ENCODE data around the gene ALK.

ALK gene

GRCh38 chr2:29573612-29574011 lies 347.8 kb downstream of the ALK start:
- DNase-seq (ENCODE audit: low read depth), result no peak

DNA sequence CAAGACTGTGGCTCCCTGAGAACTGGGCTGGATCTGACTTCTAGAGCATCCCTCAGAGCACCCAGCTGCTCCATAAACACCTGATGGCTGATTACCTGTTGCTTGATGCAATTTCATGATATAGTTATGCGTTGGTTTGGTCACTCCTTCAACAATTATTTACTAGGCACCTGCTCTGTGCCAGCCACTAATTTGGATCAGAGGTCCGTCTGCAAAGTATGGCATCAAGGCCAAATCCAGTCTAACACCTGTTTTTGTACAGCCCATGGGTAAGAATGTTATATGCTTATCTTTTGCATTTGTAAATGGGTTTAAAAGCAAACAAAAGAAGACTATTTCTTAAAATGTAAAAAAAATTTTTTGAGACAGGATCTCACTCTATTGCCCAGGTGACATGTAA lies 348.2 kb downstream of the ALK start:
- DNase-seq (ENCODE audit: low read depth), result no peak

- no peak for DNase-seq (ENCODE audit: low read depth)
Observed at GRCh38 chr2:29570539-29570938, 350.8 kb downstream of the ALK start.

GRCh38 chr2:29567906-29568520 lies 353.4 kb downstream of the ALK start:
- DNase-seq (ENCODE audit: low read depth), result no peak

DNA sequence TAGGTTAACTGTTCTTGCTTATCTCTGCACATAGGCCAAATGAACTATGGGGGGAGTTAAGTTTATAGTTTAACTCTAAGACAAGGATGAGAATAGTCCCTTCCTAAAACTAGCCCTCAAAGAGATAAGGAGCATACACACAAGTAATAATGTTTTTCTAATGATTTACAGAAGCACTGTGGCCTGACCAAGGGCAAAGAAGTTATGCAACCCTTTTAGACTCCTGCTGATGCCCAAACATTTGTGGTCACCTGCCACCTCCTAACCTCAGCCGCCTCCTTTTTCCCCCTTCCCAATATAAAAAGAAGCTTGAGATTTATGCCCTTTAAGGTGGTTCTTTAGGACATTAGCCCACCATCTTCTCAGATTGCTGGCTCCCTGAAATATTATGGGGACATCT lies 357.7 kb downstream of the ALK start:
- DNase-seq (ENCODE audit: low read depth), result no peak

- DNase-seq (ENCODE audit: low read depth), result no peak
Observed at GRCh38 chr2:29562896-29563295, 358.5 kb downstream of the ALK start.

DNA sequence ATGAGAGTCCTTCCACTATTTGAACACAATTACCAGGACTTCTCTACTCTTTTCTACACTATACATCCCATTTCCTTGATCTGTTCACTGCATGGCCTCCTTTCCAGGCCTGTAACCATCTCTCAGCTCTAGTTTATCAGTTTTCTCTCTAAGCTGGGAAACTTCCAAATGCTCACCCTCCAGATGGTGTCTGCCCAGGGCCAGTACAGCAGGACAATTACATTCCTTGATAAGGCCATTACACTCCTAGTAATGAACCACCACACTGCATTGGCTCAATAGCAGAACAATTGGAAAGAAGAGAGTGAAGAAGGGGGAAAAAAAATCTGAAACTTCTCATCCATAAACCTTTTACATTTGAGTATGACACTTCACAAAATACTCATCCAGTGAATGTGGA lies 359.1 kb downstream of the ALK start:
- DNase-seq (ENCODE audit: low read depth), result no peak

- DNase-seq (ENCODE audit: low read depth), result no peak
Observed at GRCh38 chr2:29561628-29562027, 359.8 kb downstream of the ALK start.

- DNase-seq (ENCODE audit: low read depth), result no peak
Observed at GRCh38 chr2:29561181-29561580, 360.2 kb downstream of the ALK start.

GRCh38 chr2:29560566-29560965 lies 360.8 kb downstream of the ALK start:
- DNase-seq (ENCODE audit: low read depth), result no peak

DNA sequence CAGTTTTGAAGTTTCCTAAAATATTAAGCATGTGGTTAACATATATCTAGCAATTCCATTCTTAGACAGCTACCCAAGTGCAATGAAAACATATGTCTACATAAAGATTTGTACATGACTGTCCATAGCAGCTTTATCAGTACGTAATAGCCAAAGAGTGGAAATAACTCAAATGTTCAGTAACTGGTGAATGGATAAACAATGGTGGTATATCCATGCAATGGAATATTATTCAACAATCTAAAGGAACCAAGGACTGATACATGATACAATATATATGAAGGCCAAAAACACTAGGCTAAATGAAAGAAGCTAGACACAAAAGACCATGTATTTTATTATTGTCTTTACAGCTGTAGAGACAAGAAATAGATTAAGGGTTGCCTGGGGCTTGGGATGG lies 361.4 kb downstream of the ALK start:
- no peak for DNase-seq (ENCODE audit: low read depth)

- DNase-seq (ENCODE audit: low read depth), result no peak
Observed at GRCh38 chr2:29559578-29559977, 361.8 kb downstream of the ALK start.

GRCh38 chr2:29558097-29558496 lies 363.3 kb downstream of the ALK start:
- DNase-seq (ENCODE audit: low read depth), result no peak

GRCh38 chr2:29557268-29557667 lies 364.1 kb downstream of the ALK start:
- DNase-seq (ENCODE audit: low read depth), result no peak

DNA sequence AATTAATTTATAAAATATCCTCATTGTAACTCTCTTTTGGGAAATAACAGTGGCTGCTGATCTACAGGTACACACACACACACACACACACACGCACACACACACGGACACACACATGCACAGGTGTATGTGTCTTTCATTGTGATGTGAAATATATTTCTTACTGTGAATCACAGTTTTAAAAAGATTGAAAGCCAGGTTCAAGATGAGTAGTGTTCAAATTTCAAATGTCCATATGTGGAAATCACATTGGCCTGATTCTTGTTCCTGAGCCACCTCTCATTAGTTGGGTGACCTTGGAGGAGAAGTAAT lies 372.4 kb downstream of the ALK start:
- DNase-seq (ENCODE audit: low read depth), result no peak

DNA sequence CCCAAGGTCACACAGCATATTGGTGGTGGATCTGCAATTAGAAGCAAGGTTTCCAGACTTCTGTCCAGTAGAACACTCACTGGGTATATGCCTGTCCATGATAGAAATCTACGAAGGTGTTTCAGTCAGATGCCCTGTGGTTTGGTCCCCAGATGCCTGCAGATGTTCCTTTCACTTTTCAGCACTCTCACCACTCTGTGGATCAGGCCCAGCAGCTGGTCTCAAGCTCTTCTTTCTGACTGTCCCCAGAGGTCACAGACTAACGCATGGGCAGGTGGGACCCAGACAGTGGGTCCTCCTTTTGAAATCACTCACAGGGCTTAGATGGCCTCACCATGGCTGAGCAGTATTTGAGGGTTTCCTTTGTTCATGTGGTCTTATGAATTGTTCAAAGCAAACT lies 376.5 kb downstream of the ALK start:
- DNase-seq (ENCODE audit: low read depth), result no peak

DNA sequence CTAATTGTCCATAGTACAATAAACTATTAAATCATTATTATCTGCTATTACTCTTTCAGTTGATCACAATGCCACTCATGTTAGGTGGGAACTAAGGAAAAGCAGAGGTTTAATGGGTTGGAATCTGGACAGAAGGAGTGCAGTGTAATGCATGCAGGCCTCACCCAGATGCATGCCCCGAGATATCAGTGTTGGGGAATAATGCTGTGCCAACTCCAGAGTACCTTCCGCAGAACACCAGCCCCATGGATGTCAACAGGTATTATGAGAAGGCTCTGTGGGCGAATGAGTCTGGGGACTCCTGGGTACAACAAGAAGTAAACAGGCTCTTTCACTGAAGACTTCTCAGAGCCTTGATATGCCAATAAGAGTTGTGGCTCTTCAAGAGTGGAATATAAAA lies 377.4 kb downstream of the ALK start:
- DNase-seq (ENCODE audit: low read depth), result no peak

DNA sequence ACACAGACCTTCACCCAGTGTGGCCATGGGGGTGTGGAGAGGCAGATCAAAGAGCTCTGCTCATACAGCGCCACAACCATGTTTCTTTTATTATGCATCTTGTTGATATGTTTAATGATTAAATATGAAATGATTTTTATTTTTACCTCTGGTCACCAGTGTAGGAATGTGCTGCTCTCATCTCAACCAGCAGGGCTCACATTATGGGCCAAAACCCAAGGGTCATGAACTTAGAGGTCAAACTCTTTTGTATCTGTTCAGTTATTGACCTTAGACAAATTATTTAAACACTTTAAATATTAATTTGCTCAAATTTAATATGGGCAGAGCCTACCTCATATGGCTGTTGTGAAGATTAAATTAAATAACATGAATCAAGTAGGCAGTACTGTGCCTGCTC lies 386.2 kb downstream of the ALK start:
- DNase-seq (ENCODE audit: low read depth), result no peak

DNA sequence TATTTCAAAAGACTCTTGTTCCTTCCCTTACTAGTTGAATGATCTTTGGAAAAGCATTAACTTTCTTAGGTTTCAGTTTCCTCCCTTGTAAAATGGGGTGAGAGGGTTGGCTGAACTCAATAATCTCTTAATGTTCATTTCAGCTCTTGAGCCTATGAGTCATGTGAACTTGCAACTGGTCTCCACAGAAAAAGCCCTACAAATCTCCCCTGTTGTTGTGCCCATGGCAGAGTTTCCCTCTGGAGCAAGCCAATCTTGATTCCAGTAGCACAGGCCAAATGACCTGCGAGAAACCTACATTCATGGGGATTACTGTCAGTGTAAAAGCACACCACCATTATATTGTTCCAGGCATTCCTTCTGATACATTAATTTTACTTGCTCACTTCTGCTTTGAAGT lies 388.9 kb downstream of the ALK start:
- DNase-seq (ENCODE audit: low read depth), result no peak

- DNase-seq (ENCODE audit: low read depth), result no peak
Observed at GRCh38 chr2:29531626-29532025, 389.8 kb downstream of the ALK start.

GRCh38 chr2:29530281-29530680 lies 391.1 kb downstream of the ALK start:
- DNase-seq (ENCODE audit: low read depth), result no peak

DNA sequence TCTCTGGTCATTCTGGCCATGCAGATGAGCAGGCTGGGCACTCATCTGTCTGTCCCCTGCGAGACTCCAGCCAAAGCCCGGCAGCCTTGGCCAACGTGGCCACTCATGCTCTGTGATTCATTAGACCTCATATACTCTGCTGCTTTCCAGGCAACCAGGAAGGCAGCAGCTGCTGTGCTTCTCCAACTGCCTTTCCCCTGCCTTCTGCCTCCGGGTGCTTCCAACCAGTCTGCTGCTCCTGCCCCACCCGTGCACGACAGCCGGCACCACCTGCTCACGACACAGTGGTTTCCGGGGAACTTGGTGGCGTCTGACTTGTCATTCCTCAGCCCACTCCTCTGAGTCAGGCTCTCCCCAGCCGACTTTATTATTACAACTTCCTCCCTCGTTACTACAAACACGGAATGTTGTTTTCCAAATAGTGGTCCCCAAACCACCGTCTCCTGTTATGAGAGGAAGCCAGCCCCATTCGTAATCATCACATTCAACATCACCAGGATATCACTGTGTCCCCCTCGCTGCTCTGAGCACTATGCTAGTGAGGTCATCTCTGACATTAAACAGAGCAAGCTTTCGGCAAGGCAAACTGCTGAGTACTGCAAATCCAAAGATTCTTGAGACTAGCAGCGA lies 392.4 kb downstream of the ALK start:
- DNase-seq (ENCODE audit: low read depth), result no peak

GRCh38 chr2:29528371-29528770 lies 393.0 kb downstream of the ALK start:
- no peak for DNase-seq (ENCODE audit: low read depth)

DNA sequence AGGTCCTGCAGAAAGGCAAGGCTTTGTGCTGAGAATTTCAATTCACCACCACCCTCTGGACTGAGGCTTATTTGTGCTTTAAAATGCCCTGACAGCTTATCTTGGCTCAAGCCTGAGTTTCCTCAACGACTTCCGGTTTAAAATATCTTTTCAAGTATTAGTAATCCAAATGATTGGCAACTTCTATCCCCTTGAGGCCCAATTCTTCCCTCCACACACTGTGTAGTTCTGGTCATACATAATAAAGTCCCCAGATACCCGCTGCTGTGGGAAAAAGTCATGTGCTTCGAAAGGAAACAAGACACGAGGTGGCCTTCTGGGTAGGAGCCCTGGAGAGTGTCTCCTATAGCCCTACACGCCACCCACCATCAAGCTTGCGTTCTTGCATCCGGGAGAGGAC lies 393.4 kb downstream of the ALK start:
- DNase-seq (ENCODE audit: low read depth), result no peak

Measured in activated T-cell treated with anti-CD3 and anti-CD28 coated beads for 1 hour (primary cell).